IPS-18a (cell line): Measurements from ENCODE around the gene TMPRSS4.

ENCODE experiments used
- H3K27ac ChIP-seq: one replicate; pipeline ENCODE4 v1.5.1; 2013; ENCODE audit warnings: low read length
- H3K27me3 ChIP-seq: one replicate; pipeline ENCODE4 v1.6.1; 2013; ENCODE audit warnings: mild to moderate bottlenecking, low read length; ENCODE audit not compliant: control insufficient read depth, insufficient read depth
- H3K36me3 ChIP-seq: one replicate; pipeline ENCODE4 v1.6.1; 2013; ENCODE audit warnings: low read depth, low read length; ENCODE audit not compliant: control insufficient read depth
- H3K4me1 ChIP-seq: one replicate; pipeline ENCODE4 v1.6.1; 2013; ENCODE audit warnings: low read depth, low read length; ENCODE audit not compliant: control insufficient read depth
- H3K4me3 ChIP-seq: one replicate; pipeline ENCODE4 v1.5.1; 2013; ENCODE audit warnings: low read length
- H3K9ac ChIP-seq: one replicate; pipeline ENCODE4 v1.6.1; 2013; ENCODE audit warnings: mild to moderate bottlenecking, low read length, moderate library complexity
- H3K9me3 ChIP-seq: one replicate; pipeline ENCODE4 v1.6.1; 2013; ENCODE audit warnings: low read depth, low read length; ENCODE audit not compliant: control insufficient read depth

Gene TMPRSS4

GRCh38 chr11:118114266-118114665 is 37.4 kb downstream of the TMPRSS4 start:
- Histone ChIP-seq H3K9me3 (no peaks in the 10 kb centered on the region), H3K4me3 (no peak overlapping the region), H3K9ac (no peak overlapping the region), H3K27ac (no peak overlapping the region), H3K4me1 (peaks cover 7% of the 10 kb centered on the region), H3K27me3 (no peaks in the 10 kb centered on the region), H3K36me3 (no peaks in the 10 kb centered on the region)

GRCh38 chr11:118115048-118115447 is 38.2 kb downstream of the TMPRSS4 start:
- no peak overlapping the region for H3K27ac ChIP-seq
- no peak overlapping the region for H3K9ac ChIP-seq
- no peaks in the 10 kb centered on the region for H3K27me3 ChIP-seq
- no peak overlapping the region for H3K4me3 ChIP-seq
- peaks cover 7% of the 10 kb centered on the region for H3K4me1 ChIP-seq
- no peaks in the 10 kb centered on the region for H3K36me3 ChIP-seq
- no peaks in the 10 kb centered on the region for H3K9me3 ChIP-seq

- Histone ChIP-seq H3K4me1 (peaks cover 7% of the 10 kb centered on the region), H3K9me3 (no peaks in the 10 kb centered on the region), H3K4me3 (no peak overlapping the region), H3K36me3 (no peaks in the 10 kb centered on the region), H3K27ac (no peak overlapping the region), H3K9ac (no peak overlapping the region), H3K27me3 (no peaks in the 10 kb centered on the region)
Observed at GRCh38 chr11:118117790-118118601, 41.1 kb downstream of the TMPRSS4 start.

GRCh38 chr11:118120793-118121192 is 43.9 kb downstream of the TMPRSS4 start:
- no peaks in the 10 kb centered on the region for H3K9me3 ChIP-seq
- no peak overlapping the region for H3K4me3 ChIP-seq
- peaks cover 7% of the 10 kb centered on the region for H3K4me1 ChIP-seq
- H3K36me3 ChIP-seq: no peaks in the 10 kb centered on the region
- H3K27me3 ChIP-seq: no peaks in the 10 kb centered on the region
- no peak overlapping the region for H3K9ac ChIP-seq
- H3K27ac ChIP-seq: no peak overlapping the region

GRCh38 chr11:118124929-118125535 is 48.2 kb downstream of the TMPRSS4 start:
- no peaks in the 10 kb centered on the region for H3K36me3 ChIP-seq
- no peaks in the 10 kb centered on the region for H3K27me3 ChIP-seq
- H3K9ac ChIP-seq: no peak overlapping the region
- no peak overlapping the region for H3K27ac ChIP-seq
- H3K4me3 ChIP-seq: no peak overlapping the region
- H3K9me3 ChIP-seq: no peaks in the 10 kb centered on the region
- H3K4me1 ChIP-seq: no peaks in the 10 kb centered on the region

GRCh38 chr11:118126082-118126838 is 49.4 kb downstream of the TMPRSS4 start:
- no peaks in the 10 kb centered on the region for H3K27me3 ChIP-seq
- H3K36me3 ChIP-seq: no peaks in the 10 kb centered on the region
- H3K9ac ChIP-seq: no peak overlapping the region
- H3K9me3 ChIP-seq: no peaks in the 10 kb centered on the region
- no peak overlapping the region for H3K4me3 ChIP-seq
- H3K27ac ChIP-seq: no peak overlapping the region
- no peaks in the 10 kb centered on the region for H3K4me1 ChIP-seq

- Histone ChIP-seq H3K9me3 (no peaks in the 10 kb centered on the region), H3K4me3 (no peak overlapping the region), H3K4me1 (no peaks in the 10 kb centered on the region), H3K9ac (no peak overlapping the region), H3K36me3 (no peaks in the 10 kb centered on the region), H3K27ac (no peak overlapping the region), H3K27me3 (no peaks in the 10 kb centered on the region)
Observed at GRCh38 chr11:118128310-118128709, 51.4 kb downstream of the TMPRSS4 start.

GRCh38 chr11:118128721-118129470 is 52.0 kb downstream of the TMPRSS4 start:
- H3K36me3 ChIP-seq: no peaks in the 10 kb centered on the region
- H3K9ac ChIP-seq: no peak overlapping the region

GRCh38 chr11:118129471-118130172 is 52.7 kb downstream of the TMPRSS4 start:
- Histone ChIP-seq H3K36me3 (no peaks in the 10 kb centered on the region), H3K4me3 (no peak overlapping the region), H3K9ac (no peak overlapping the region), H3K27me3 (no peaks in the 10 kb centered on the region), H3K9me3 (no peaks in the 10 kb centered on the region), H3K4me1 (no peaks in the 10 kb centered on the region), H3K27ac (no peak overlapping the region)

More at GRCh38 chr11:118128721-118129470, 52.0 kb downstream of the TMPRSS4 start:
- Histone ChIP-seq H3K4me3 (no peak overlapping the region), H3K9me3 (no peaks in the 10 kb centered on the region), H3K4me1 (no peaks in the 10 kb centered on the region), H3K27ac (no peak overlapping the region), H3K27me3 (no peaks in the 10 kb centered on the region)

GRCh38 chr11:118132385-118133151 is 55.7 kb downstream of the TMPRSS4 start:
- Histone ChIP-seq H3K27me3 (no peaks in the 10 kb centered on the region), H3K4me3 (no peak overlapping the region), H3K36me3 (no peaks in the 10 kb centered on the region), H3K27ac (no peak overlapping the region), H3K4me1 (no peaks in the 10 kb centered on the region), H3K9me3 (no peaks in the 10 kb centered on the region), H3K9ac (no peak overlapping the region)
